ENCODE data around the gene TMEM200A.

GRCh38 chr6:130326496-130326895 lies 39.3 kb upstream of the TMEM200A start:
- TF ChIP-seq CTCF (IDR thresholded peaks at IDR 0.05) = no peak
- TF ChIP-seq POLR2A (IDR thresholded peaks at IDR 0.05) = no peak
- TF ChIP-seq POLR2AphosphoS5 (IDR thresholded peaks at IDR 0.05) = no peak

Measured in prostate gland (tissue), 2 donors.